NCI-H128 (cell line): ENCODE measurements around the gene NAALADL2.
"Not testable (repeated sequence)": the region's sequence is repeated elsewhere in the genome, so short reads cannot be mapped to it uniquely, and the experiment has no call there.

Experiments used
- DNase-seq: peaks from one replicate; lab custom pipeline; 2025; ENCODE audit not compliant: unreplicated experiment; lab: John Stamatoyannopoulos, UW

NAALADL2 gene

GRCh38 chr3:175546115-175546514 lies 687.0 kb downstream of the NAALADL2 start:
- DNase-seq: no peak

GRCh38 chr3:175552929-175553328 lies 693.8 kb downstream of the NAALADL2 start:
- DNase-seq: no peak

- no peak for DNase-seq
These were observed 695.7 kb downstream of the NAALADL2 start for GRCh38 chr3:175554801-175555200.

GRCh38 chr3:175558261-175558660 lies 699.1 kb downstream of the NAALADL2 start:
- no peak for DNase-seq

DNA sequence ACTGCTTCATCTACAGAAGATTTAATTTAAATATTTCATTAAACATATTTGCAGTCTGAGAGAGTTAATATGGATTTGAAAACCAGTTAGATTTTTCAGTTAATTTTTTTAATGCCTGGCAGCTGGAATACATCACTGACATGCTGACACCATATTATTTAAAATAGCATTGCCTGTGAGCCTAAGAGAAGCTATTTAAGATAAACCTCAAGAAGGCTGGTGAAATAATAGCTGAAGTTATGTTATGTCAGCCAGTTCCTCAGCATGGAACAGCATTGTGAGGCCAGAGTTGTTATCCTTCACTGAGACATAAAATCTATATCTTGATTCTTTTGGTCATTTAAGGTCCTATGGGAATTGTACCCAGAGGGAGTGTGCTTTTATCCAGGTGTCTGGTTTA lies 705.2 kb downstream of the NAALADL2 start:
- no peak for DNase-seq

DNA sequence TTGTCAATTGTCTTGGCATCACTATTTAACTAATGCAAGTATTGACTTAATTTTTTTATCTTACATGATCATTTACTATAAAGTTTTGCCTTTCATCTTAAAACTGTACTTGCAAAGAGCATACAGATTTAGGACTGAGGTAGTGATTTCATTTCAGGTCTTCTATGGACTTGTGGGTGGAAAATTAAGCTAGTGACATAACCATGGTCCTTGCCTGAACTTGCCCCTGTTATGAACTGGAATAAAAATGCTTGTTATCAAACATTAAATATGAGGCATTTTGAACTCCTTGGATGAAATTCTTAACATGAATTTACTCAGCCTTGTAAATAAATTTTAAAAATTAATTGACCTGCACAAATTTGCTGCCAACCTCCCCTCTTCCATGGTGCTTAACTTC lies 712.0 kb downstream of the NAALADL2 start:
- DNase-seq: no peak

- DNase-seq: no peak
These were observed 714.1 kb downstream of the NAALADL2 start for GRCh38 chr3:175573226-175573625.

DNA sequence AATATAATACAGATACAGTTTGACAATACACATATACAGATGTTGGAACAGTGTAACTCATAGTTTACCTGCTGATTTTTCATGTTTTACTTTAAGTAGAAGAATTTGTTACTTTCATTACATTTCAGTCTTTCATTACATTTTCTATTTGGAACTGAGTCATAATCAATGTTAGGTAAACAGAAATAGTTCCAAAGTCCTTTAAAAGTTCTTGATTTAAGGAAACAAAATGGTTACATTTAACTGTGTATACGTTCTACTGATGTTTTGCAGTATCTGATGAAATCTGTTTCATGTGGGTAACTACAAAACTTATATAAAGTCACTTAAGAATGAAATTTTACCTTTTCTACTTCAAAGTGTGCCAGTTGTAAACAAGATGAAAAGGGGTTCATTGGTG lies 721.2 kb downstream of the NAALADL2 start:
- no peak for DNase-seq

- DNase-seq: no peak
These were observed 726.8 kb downstream of the NAALADL2 start for GRCh38 chr3:175585898-175586297.

DNA sequence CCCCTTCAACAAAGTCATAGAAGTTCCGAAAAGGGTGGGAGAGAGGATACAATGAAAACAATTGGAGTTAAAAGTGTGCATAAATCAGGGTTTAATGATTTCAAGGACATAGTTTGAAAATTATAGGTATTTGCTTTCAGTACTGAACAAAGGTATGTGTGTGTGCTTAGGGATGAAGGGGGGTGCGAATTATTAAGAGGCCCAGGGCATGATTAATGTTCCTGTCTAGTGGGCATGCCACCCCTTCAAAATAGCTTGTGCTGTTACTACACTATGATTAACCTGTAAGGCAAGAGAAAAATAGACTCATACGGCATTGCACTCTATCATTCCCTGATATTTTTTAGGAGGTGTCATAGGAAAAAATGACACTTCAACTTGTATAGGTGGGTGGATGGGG lies 731.6 kb downstream of the NAALADL2 start:
- DNase-seq: no peak

GRCh38 chr3:175591375-175591774 lies 732.2 kb downstream of the NAALADL2 start:
- no peak for DNase-seq

GRCh38 chr3:175593331-175593730 lies 734.2 kb downstream of the NAALADL2 start:
- DNase-seq: no peak

DNA sequence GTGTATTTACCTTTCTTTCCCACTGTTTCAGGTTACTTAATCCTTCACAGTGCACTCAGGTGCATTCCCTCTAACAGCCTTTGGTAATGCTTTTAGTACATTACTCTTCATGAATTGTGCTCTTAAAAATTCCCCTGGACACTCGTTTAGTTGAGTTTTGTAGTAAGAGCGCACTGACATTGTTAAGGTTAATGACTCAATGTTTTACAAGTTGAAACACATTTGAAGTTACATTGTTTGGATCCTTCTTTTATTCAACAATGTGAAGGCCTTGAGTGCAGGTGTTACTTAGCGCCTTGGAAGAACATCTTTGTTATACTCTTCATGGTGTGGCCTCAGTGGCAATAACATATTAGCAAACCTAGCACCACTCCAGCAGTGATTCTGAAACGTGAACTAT lies 739.6 kb downstream of the NAALADL2 start:
- DNase-seq: no peak

DNA sequence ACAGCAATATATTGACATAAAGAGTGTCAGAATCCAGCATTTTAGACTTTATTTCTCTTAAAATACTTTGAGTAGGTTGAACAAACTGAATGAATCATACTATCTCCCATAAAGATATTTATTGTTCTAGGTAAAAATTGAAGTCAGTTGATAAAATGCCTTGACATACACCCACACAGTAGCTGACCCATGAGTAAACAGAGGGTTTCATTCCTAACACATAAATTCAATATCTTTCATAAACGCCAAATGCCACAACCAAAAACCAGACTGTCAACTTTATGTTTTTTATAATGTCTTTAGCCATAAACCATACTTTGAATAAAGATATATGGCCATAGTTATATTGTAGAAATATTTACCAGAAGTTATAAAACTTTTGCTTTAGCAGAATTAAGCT lies 742.4 kb downstream of the NAALADL2 start:
- no peak for DNase-seq

- DNase-seq: no peak
These were observed 746.7 kb downstream of the NAALADL2 start for GRCh38 chr3:175605851-175606250.

DNA sequence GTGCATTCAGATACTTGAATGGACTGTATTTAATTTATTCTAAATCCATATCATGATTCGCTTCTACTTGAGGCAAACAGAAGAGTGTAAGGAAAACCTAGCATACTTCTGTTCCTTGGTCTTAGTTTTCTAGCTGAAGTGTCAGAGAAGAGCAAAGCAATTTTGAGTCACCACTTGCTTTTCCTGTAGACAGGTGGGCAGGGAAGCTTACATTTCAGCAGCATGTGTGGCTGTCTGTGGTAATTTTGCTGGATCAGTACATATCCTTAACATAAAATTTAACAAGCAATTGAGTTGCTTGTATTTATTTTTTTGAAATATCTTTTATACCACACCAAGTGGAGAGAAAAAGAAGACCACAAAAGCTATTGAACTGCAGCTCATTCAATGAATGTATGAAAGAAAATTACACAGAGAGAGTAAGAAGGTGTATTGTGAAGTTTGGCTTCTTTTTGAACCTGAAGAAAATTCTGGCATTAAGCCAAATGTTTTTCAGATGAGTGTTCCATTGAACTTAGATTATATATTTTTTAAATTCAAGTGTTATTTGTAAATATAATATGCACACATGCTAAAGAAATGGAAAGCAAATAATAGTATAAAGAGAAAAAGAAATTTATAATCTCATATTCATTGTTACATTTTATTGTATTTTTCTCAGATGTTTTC lies 747.6 kb downstream of the NAALADL2 start:
- no peak for DNase-seq

- DNase-seq: no peak
These were observed 749.2 kb downstream of the NAALADL2 start for GRCh38 chr3:175608356-175608755.

GRCh38 chr3:175608911-175609310 lies 749.8 kb downstream of the NAALADL2 start:
- no peak for DNase-seq

DNA sequence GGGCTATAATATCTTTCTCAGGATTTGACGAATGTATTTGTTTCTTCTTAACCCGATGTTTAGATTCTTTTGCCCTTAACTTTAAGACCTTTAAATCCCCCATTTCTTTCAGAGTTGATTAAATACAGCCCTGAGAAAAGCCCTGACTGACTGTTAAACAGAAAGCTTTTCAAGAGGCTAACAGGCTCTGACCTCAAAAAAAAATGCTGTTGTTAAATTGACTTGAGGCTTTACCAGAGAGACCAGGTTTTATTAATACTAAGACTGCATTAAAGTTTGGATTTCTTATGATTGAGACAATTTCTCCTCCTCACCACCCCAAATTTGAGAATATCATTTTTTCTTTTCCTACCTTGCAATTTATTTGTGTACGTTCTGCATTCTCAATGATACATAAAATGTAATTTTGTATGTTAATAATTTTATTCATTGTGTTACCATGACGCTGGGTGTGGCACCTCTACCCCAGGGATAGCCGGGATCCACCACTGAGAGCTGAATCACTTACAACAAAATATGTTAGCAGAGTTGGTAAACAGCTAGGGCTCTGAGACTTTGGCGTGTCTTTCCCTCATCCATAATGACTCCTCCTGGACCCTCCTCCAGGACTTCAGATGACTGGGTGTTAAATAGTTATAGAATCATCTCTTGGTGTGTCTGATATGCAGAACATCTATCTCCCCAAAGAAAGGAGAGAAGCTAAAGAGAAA lies 753.5 kb downstream of the NAALADL2 start:
- no peak for DNase-seq

GRCh38 chr3:175614107-175614506 lies 755.0 kb downstream of the NAALADL2 start:
- DNase-seq: not testable (repeated sequence)

DNA sequence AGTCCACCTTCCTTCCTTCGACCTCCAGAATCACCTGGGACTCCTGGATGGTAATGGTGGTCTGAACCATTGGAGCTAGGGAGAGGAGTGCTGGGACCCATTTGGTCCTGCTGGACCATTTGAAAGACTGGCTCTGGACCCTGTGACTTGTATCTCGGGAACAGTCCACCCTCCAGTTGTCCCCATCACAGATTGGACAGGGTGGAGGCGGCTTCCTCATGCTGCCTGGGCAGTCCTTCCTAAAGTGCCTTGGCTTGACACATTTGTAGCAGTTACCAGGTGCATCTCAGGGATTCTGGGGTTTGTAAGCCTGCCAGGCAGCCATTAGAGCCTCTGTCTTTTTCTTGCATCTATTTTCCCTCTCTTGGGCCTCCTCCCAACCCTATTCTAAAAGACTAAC lies 758.1 kb downstream of the NAALADL2 start:
- no peak for DNase-seq

GRCh38 chr3:175619369-175619768 lies 760.2 kb downstream of the NAALADL2 start:
- no peak for DNase-seq

DNA sequence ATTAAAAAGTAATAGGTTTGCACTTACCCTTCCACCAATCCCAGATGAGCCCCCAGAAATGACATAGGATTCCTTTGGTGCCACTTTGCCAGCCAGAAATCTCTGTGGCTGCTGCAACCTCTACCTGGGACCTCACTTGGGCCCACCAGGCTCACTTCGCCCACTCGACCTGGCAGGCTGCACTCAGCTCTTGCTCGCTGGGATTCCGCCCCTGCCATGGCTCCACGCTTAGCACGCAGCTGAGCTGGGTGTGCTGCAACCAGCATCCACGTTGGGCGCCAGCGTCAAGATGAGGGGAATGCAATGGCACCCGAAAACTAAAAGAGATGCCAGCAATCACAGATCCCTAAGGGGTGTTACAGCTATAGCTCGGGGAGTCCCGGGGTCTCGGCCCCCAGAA lies 761.0 kb downstream of the NAALADL2 start:
- DNase-seq: no peak
